HG03066 (cell line): ENCODE results near the gene THSD1.
"Not testable (repeated sequence)": the region's sequence is repeated elsewhere in the genome, so short reads cannot be mapped to it uniquely, and the experiment has no call there.

ENCODE experiments used
- ATAC-seq: cut with Tn5 transposase; IDR thresholded peaks from one replicate; pipeline ENCODE4 v1.9.1; 2021; ENCODE audit warnings: low read depth; ENCODE audit not compliant: unreplicated experiment

Gene THSD1

GRCh38 chr13:52412128-52412527 lies 6.2 kb upstream of the THSD1 start:
- no peak for ATAC-seq

DNA sequence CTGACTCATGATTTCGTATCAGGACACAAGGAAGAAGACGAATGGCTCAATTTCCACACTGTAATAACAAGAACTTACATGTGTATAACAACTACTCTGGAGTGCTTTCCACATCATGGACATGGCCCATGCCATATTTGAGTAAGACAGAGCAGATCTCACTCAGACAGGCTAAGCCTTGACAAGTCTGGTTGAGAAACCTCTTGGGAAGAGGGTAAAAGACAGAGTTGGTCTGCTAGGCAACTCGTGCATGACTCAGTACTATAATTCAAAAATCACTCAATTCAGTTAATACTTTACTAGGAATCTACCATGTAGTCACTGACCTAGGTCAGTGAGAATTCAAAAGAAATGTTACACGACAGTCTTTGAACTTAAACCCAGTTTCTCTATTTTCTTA lies 5.7 kb upstream of the THSD1 start:
- peak; percentile 72 for ATAC-seq

- not testable (repeated sequence) for ATAC-seq
These were observed 2.2 kb upstream of the THSD1 start for GRCh38 chr13:52408071-52408658.

- ATAC-seq: not testable (repeated sequence)
These were observed 1.5 kb upstream of the THSD1 start for GRCh38 chr13:52407436-52407835.

- ATAC-seq: no peak
These were observed 657 bp upstream of the THSD1 start for GRCh38 chr13:52406629-52407028.

DNA sequence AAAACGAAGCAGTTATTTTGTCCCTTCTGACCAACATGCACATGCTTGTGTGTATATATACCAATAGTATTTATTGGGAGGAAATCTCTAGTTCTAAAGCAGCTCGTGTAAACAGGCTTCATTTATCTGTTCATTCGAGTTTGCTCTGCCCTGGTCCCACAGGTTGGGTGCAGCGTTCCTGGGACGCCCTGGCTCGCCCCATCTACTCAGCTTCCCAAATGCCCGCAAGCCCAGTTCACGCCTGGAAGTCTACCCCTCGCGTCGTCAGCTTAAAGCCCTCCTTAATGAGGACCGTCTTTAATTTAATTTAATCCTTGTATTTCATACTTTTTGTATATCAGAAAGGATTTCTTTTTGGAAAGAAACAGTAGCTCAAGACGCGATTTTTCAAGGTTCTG lies 604 bp downstream of the THSD1 start:
- no peak for ATAC-seq

GRCh38 chr13:52399708-52400107 lies 6.3 kb downstream of the THSD1 start:
- no peak for ATAC-seq

GRCh38 chr13:52399046-52399445 lies 6.9 kb downstream of the THSD1 start:
- ATAC-seq: no peak

DNA sequence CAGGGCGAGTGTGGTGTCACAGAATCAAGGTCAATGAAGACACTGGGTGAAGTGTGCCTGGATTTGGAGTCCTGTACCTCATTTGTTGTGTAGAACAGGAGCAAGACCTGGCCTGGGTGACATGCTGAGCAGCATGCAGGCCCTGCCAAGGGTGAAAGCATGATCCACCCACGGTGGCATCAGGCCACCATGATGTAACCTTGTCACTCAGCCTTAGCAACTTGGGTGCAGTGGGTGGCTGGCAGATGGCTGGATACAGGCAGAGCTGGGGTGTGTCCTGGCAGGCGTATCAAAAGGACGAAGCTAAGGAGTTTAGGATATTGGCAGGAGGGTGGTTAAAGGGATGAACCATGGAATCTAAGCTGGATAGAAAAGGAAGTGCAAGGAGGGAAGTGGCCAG lies 10.3 kb downstream of the THSD1 start:
- no peak for ATAC-seq

DNA sequence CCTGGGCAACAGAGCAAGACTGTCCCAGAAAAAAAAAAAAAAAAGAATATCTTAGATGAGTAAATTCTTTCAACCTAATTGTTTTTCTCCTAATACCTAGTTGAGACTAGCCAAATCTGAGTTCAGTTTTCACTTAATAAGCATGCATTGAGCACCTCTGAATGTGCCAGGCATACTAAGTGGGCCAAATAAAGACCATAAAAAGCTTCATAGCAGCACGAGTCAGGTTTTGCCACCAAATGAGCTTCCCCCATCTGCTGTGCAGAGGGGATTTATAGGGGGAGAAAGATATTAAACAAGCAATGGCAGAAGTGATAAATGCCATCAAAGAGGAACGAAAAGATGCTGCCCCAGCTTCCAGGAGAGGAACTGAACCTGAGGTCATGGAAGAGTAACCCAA lies 11.4 kb downstream of the THSD1 start:
- ATAC-seq: no peak

DNA sequence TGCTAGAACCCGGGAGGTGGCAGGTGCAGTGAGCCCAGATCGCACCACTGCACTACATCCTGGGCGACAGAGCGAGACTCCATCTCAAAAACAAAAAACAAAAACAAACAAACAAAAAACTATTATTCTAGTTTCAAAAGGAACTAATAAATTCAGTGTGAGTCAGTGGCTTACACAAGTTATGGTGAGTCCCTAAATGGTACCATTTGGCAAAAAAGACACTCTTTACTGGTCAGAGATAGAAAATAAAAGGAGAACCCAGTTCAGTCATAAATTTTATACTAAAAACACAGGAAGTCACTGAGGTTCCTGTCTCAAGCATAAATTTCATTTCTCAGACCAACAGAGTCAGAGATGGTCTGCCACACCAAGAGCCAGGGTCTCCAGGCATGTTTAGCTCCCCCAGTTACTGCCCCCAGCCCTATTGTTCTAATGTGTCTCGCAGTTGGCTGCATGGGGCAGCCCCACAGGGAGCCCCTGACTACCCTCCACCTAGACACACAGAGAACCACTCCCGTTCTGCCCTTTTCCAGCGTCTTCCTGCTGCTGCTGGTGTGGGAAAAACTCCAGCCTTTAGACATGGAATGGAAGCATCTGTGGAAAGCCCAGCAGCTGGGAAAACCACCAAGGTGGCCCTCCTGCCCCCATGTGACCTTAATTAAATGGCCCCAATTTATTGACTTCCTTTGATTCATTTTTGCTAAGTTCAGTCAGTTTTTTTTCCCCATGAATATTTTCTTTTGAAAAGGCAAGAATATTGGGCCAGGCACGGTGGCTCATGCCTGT lies 12.2 kb downstream of the THSD1 start:
- ATAC-seq: no peak

DNA sequence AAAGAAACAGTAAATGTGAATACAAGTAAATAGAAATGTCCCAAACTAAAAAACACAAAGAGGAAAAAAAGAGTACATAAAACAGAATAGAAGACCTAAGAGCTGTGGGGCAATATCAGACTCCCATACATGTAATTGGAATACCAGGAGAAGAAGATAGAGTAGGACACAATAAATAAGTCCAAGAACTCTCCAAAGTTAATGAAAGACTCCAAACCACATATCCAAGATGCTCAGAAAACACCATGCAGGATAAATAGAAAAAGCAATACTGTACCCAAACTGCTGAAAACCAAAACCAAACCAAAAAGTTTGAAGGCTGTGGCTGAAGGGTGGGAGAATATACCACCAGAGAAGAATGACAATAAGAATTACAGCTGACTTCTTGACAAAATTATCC lies 18.3 kb downstream of the THSD1 start:
- ATAC-seq: no peak

- no peak for ATAC-seq
These were observed 20.1 kb downstream of the THSD1 start for GRCh38 chr13:52385870-52386269.

DNA sequence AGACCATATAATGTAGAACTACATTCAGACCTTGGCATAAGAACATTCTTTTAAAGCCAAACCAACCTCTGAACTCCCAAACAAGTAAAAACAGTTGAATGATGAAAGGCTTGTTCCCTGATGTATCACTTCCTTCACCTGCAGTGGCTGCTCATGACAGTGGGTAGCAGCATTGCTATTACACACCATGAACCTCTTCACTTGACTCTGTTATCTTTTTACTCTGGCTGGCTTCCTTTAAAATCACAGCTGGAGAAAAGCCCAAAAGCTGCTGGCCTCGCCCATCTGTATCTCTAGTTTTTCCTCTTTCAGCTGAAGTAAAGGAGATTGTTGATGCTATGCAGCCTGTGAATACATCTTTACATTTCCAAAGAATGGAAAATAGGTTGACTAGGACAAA lies 22.6 kb downstream of the THSD1 start:
- ATAC-seq: no peak

- ATAC-seq: no peak
These were observed 27.7 kb downstream of the THSD1 start for GRCh38 chr13:52378312-52378711.

DNA sequence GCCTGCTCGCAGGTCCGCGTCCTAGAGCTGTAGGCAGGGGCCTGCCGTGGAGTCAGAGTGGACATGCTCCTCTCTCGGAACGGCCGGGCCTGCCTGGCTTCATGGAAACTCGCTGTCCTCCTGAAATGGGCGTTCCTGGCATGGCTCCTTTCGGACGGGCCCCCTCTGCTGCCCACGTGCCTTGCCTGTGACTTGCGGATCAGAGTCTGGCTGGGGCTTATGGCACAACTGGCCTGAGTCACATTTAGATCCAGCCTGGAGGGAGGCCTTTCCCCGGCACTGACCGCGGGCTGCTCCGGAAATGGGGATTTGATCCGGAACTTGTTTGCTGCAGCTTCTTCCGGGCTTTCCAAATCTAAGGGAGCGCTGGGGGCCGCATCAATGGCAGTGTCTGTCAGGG lies 28.1 kb downstream of the THSD1 start:
- ATAC-seq: no peak

- ATAC-seq: no peak
These were observed 31.0 kb downstream of the THSD1 start for GRCh38 chr13:52374873-52375411.

- no peak for ATAC-seq
These were observed 31.6 kb downstream of the THSD1 start for GRCh38 chr13:52374389-52374788.

- not testable (repeated sequence) for ATAC-seq
These were observed 32.7 kb downstream of the THSD1 start for GRCh38 chr13:52373277-52373676.

- ATAC-seq: no peak
These were observed 34.2 kb downstream of the THSD1 start for GRCh38 chr13:52371736-52372247.

GRCh38 chr13:52366291-52366690 lies 39.7 kb downstream of the THSD1 start:
- ATAC-seq: no peak
